RPMI8226 (cell line): Measurements from ENCODE around the gene TLCD3A.
"Not testable (repeated sequence)": the region's sequence is repeated elsewhere in the genome, so short reads cannot be mapped to it uniquely, and the experiment has no call there.

Experiments used
- DNase-seq: peaks from one replicate; pipeline ENCODE4 v3.0.0-alpha.2; 2015

TLCD3A gene

GRCh38 chr17:732067-732901 lies at the start of gene TLCD3A:
TSS of gene TLCD3A (plus strand) at chr17:732596. CDS start at chr17:732648, 52 bp downstream.
- peak; percentile 19 for DNase-seq

GRCh38 chr17:683040-683439 lies 49.4 kb upstream of the TLCD3A start:
- DNase-seq = no peak

GRCh38 chr17:683499-684254 lies 48.7 kb upstream of the TLCD3A start:
- DNase-seq = no peak

GRCh38 chr17:685006-685405 lies 47.4 kb upstream of the TLCD3A start:
- DNase-seq = no peak

- DNase-seq = no peak
Measured at GRCh38 chr17:688100-688989, 44.1 kb upstream of the TLCD3A start.

- DNase-seq = no peak
Measured at GRCh38 chr17:689556-690275, 42.7 kb upstream of the TLCD3A start.

GRCh38 chr17:690361-690760 lies 42.0 kb upstream of the TLCD3A start:
- DNase-seq = no peak

GRCh38 chr17:691423-691822 lies 41.0 kb upstream of the TLCD3A start:
- DNase-seq = no peak

- DNase-seq = no peak
Measured at GRCh38 chr17:692116-692515, 40.3 kb upstream of the TLCD3A start.

- no peak for DNase-seq
Measured at GRCh38 chr17:693791-694638, 38.4 kb upstream of the TLCD3A start.

- no peak for DNase-seq
Measured at GRCh38 chr17:696369-696768, 36.0 kb upstream of the TLCD3A start.

- no peak for DNase-seq
Measured at GRCh38 chr17:697682-698081, 34.7 kb upstream of the TLCD3A start.

- not testable (repeated sequence) for DNase-seq
Measured at GRCh38 chr17:698096-698495, 34.3 kb upstream of the TLCD3A start.

- DNase-seq = no peak
Measured at GRCh38 chr17:699345-699744, 33.1 kb upstream of the TLCD3A start.

GRCh38 chr17:700504-701094 lies 31.8 kb upstream of the TLCD3A start:
- DNase-seq = peak; percentile 37

GRCh38 chr17:703081-703875 lies 29.1 kb upstream of the TLCD3A start:
- DNase-seq = no peak

- DNase-seq = no peak
Measured at GRCh38 chr17:704111-704864, 28.1 kb upstream of the TLCD3A start.

- no peak for DNase-seq
Measured at GRCh38 chr17:705011-705410, 27.4 kb upstream of the TLCD3A start.

- DNase-seq = no peak
Measured at GRCh38 chr17:705863-706262, 26.5 kb upstream of the TLCD3A start.
